Anterior cingulate cortex (tissue), 58 donors: ENCODE results near the gene NR2C2.
A peak's percentile ranks its signal among the peaks of the same experiment; 100 is the strongest.
"Not testable (repeated sequence)": the region's sequence is repeated elsewhere in the genome, so short reads cannot be mapped to it uniquely, and the experiment has no call there.

Experiments used
- DNase-seq, 58 donors: peaks; one replicate each; lab custom pipeline; 2025; lab: John Stamatoyannopoulos, UW

The NR2C2 gene

GRCh38 chr3:14950274-14950673 is 2.9 kb downstream of the NR2C2 start:
- no peak for DNase-seq

GRCh38 chr3:14957153-14957552 is 9.8 kb downstream of the NR2C2 start:
- DNase-seq = no peak

- DNase-seq = no peak
These were observed 10.5 kb downstream of the NR2C2 start for GRCh38 chr3:14957925-14958324.

GRCh38 chr3:14959359-14959943 is 12.1 kb downstream of the NR2C2 start:
- DNase-seq = no peak

- no peak for DNase-seq
These were observed 15.4 kb downstream of the NR2C2 start for GRCh38 chr3:14962762-14963161.

- no peak for DNase-seq
These were observed 19.9 kb downstream of the NR2C2 start for GRCh38 chr3:14967285-14967684.

- DNase-seq = no peak
These were observed 22.3 kb downstream of the NR2C2 start for GRCh38 chr3:14969671-14970070.

GRCh38 chr3:14976317-14976716 is 28.9 kb downstream of the NR2C2 start:
- DNase-seq = no peak

GRCh38 chr3:14980689-14981088 is 33.3 kb downstream of the NR2C2 start:
- no peak for DNase-seq

GRCh38 chr3:14984581-14985113 is 37.3 kb downstream of the NR2C2 start:
- DNase-seq = no peak

- DNase-seq = no peak
These were observed 41.6 kb downstream of the NR2C2 start for GRCh38 chr3:14988988-14989394.

- DNase-seq = no peak
These were observed 42.8 kb downstream of the NR2C2 start for GRCh38 chr3:14989943-14990779.

- no peak for DNase-seq
These were observed 43.4 kb downstream of the NR2C2 start for GRCh38 chr3:14990780-14991148.

- DNase-seq = no peak
These were observed 43.9 kb downstream of the NR2C2 start for GRCh38 chr3:14991151-14991742.

- no peak for DNase-seq
These were observed 44.6 kb downstream of the NR2C2 start for GRCh38 chr3:14991818-14992612.

- DNase-seq = no peak
These were observed 50.6 kb downstream of the NR2C2 start for GRCh38 chr3:14997941-14998340.

GRCh38 chr3:14999182-14999581 is 51.8 kb downstream of the NR2C2 start:
- not testable (repeated sequence) for DNase-seq

- peak in 2 of 58 donors; percentile 39 to 42 for DNase-seq
These were observed 60.3 kb downstream of the NR2C2 start for GRCh38 chr3:15007681-15008141.

GRCh38 chr3:15009167-15009566 is 61.8 kb downstream of the NR2C2 start:
- no peak for DNase-seq

GRCh38 chr3:15010664-15011063 is 63.3 kb downstream of the NR2C2 start:
- no peak for DNase-seq

- DNase-seq = no peak
These were observed 63.8 kb downstream of the NR2C2 start for GRCh38 chr3:15011174-15011573.
